MM.1S (cell line): Measurements from ENCODE around the gene MYO1F.
"Not testable (repeated sequence)": the region's sequence is repeated elsewhere in the genome, so short reads cannot be mapped to it uniquely, and the experiment has no call there.

Source experiments
- DNase-seq: peaks from one replicate; pipeline ENCODE4 v3.0.0-alpha.2; 2015
- H2AFZ ChIP-seq: fragments of 300-600 bp; sonication (generic); 2 replicates; pipeline ENCODE4 v1.6.0; 2016; ENCODE audit warnings: antibody characterized with exemption, low read length
- H3F3A ChIP-seq: fragments of 300-600 bp; sonication (generic); 2 replicates; pipeline ENCODE4 v1.6.1; 2016; ENCODE audit warnings: mild to moderate bottlenecking, antibody characterized with exemption, low read length, moderate library complexity, mixed read lengths; ENCODE audit not compliant: insufficient read depth
- H3K27ac ChIP-seq: fragments of 300-600 bp; sonication (generic); 2 replicates; pipeline ENCODE4 v1.5.1; 2016; ENCODE audit warnings: mild to moderate bottlenecking, low read length
- H3K27me3 ChIP-seq: fragments of 300-600 bp; sonication (generic); replicated peaks from 2 replicates; pipeline ENCODE4 v1.6.0; 2016; ENCODE audit warnings: low read length; ENCODE audit not compliant: insufficient read depth
- H3K36me3 ChIP-seq: fragments of 300-600 bp; sonication (generic); replicated peaks from 2 replicates; pipeline ENCODE4 v1.6.1; 2016; ENCODE audit warnings: mild to moderate bottlenecking, low read length, mixed read lengths; ENCODE audit not compliant: insufficient read depth
- H3K4me1 ChIP-seq: fragments of 300-600 bp; sonication (generic); 2 replicates; pipeline ENCODE4 v1.6.1; 2016; ENCODE audit warnings: low read length, mixed read lengths
- H3K4me2 ChIP-seq: fragments of 300-600 bp; sonication (generic); 2 replicates; pipeline ENCODE4 v1.6.0; 2016; ENCODE audit warnings: low read depth, low read length
- H3K4me3 ChIP-seq: fragments of 300-600 bp; sonication (generic); 2 replicates; pipeline ENCODE4 v1.5.1; 2016; ENCODE audit warnings: low read length, mixed read lengths
- H3K79me2 ChIP-seq: fragments of 300-600 bp; sonication (generic); 2 replicates; pipeline ENCODE4 v1.6.1; 2016; ENCODE audit warnings: mixed run types, low read length, mixed read lengths
- H3K9ac ChIP-seq: fragments of 300-600 bp; sonication (generic); 2 replicates; pipeline ENCODE4 v1.6.1; 2016; ENCODE audit warnings: low read length, mixed read lengths
- H3K9me2 ChIP-seq: fragments of 300-600 bp; sonication (generic); replicated peaks from 2 replicates; pipeline ENCODE4 v1.6.1; 2016; ENCODE audit warnings: mild to moderate bottlenecking, low read length, mixed read lengths; ENCODE audit not compliant: insufficient read depth
- H3K9me3 ChIP-seq: fragments of 300-600 bp; sonication (generic); replicated peaks from 2 replicates; pipeline ENCODE4 v1.6.1; 2016; ENCODE audit warnings: mild to moderate bottlenecking, low read length, mixed read lengths; ENCODE audit not compliant: insufficient read depth
- H4K20me1 ChIP-seq: fragments of 300-600 bp; sonication (generic); 2 replicates; pipeline ENCODE4 v1.6.1; 2016; ENCODE audit warnings: mild to moderate bottlenecking, low read length, moderate library complexity, mixed read lengths; ENCODE audit not compliant: insufficient read depth
- CTCF ChIP-seq: fragments of 300-600 bp; sonication (generic); IDR thresholded peaks from 2 replicates; pipeline ENCODE4 v1.5.1; 2016; ENCODE audit warnings: antibody characterized with exemption, low read length, mixed read lengths
- EZH2 ChIP-seq: fragments of 300-600 bp; sonication (generic); optimal IDR thresholded peaks from 2 replicates; pipeline ENCODE3; 2017; ENCODE audit warnings: low read depth, mild to moderate bottlenecking, antibody characterized with exemption, low read length, mixed read lengths
- EZH2phosphoT487 ChIP-seq: fragments of 300-600 bp; sonication (generic); IDR thresholded peaks from 2 replicates; pipeline ENCODE4 v1.6.1; 2018; ENCODE audit warnings: antibody characterized with exemption, low read length

MYO1F gene

DNA sequence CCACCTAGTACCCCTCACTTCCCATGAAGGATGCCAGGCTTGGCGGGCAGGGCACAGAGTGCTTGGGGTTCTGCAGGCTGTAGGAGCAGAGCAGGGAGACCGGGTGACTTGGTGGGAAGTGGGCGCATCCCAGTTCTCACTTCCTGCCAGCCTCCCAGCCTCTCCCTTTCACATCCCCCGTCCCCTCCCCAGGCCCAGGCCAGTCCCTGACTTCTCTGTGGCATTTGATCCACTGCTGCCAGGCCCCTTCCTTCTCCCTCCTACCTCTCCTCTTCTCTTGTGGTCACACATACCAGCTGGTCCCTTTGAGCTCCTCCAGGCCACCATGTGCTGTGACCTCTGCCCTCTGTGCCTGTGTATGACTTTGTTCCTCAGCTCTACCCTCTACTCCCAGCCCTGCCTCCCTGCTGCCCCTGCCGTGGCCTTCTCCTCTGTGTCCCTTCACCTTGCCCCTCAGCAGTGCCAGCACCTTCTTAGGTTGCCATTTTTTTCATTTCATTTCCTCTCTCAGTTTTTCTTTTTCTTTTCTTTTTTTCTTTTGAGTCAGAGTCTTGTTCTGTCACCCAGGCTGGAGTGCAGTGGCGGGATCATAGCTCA, 19.5 kb downstream of the MYO1F start:
- H3K27ac ChIP-seq: no peak overlapping the region

DNA sequence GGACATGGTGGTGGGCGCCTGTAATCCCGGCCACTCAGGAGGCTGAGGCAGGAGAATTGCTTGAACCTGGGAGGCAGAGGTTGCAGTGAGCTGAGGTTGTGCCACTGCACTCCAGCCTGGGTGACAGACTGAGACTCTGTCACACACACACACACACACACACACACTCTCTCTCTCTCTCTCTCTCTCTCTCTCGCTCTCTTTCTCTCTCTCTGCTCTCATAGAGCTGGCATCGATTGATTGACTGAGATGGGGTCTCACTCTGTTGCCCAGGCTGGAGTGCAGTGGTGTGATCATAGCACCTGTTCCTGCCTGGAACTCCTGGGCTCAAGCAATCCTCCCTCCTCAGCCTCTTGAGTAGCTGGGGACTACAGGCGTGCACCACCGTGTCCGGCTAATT, 23.5 kb downstream of the MYO1F start:
- not testable (repeated sequence) for H3K4me2 ChIP-seq, H2AFZ ChIP-seq, DNase-seq, H3K9me3 ChIP-seq, H3K27ac ChIP-seq, H3F3A ChIP-seq, H3K9me2 ChIP-seq, H4K20me1 ChIP-seq, H3K79me2 ChIP-seq, H3K9ac ChIP-seq, H3K36me3 ChIP-seq, H3K4me1 ChIP-seq, H3K4me3 ChIP-seq
- peaks cover 83% of the 10 kb centered on the region for H3K27me3 ChIP-seq

More for the DNA sequence above, 19.5 kb downstream of the MYO1F start:
- TF ChIP-seq EZH2phosphoT487 (no peak), CTCF (no peak), EZH2 (no peak)
- Histone ChIP-seq H3K4me1 (no peaks in the 10 kb centered on the region), H2AFZ (no peak overlapping the region), H3K4me2 (no peak overlapping the region), H3K79me2 (no peaks in the 10 kb centered on the region), H3F3A (no peaks in the 10 kb centered on the region), H3K27me3 (peaks cover 74% of the 10 kb centered on the region), H4K20me1 (no peaks in the 10 kb centered on the region), H3K4me3 (no peak overlapping the region), H3K9me2 (no peaks in the 10 kb centered on the region), H3K9me3 (no peaks in the 10 kb centered on the region), H3K36me3 (no peaks in the 10 kb centered on the region), H3K9ac (no peak overlapping the region)
- no peak for DNase-seq

DNA sequence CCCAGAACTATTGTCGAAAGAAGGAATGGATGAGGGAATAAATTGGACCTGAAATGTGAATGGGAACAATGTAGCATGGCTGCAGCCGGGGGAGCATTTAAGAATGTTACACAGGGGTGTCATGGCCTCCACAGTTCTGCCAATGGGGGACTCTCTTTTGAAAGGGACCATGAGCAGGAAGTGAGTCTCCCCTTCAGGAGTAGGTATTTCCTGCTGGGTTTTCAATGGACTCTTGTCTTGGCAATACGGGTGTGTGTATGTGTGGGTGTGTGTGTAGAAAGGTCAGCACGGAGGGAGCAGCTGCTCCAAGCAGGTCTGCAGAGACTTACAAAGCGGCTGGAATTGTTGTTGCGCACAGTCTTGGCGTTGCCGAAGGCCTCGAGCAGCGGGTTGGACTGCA, 24.4 kb downstream of the MYO1F start:
- no peaks in the 10 kb centered on the region for H3K9me2 ChIP-seq
- H3F3A ChIP-seq: no peaks in the 10 kb centered on the region
- H3K27me3 ChIP-seq: peaks cover 84% of the 10 kb centered on the region
- H3K4me1 ChIP-seq: no peaks in the 10 kb centered on the region
- no peaks in the 10 kb centered on the region for H4K20me1 ChIP-seq
- no peak overlapping the region for H3K4me2 ChIP-seq
- no peak overlapping the region for H3K9ac ChIP-seq
- no peak overlapping the region; the same call in 1 of the 2 replicates for H3K4me3 ChIP-seq
- no peaks in the 10 kb centered on the region for H3K79me2 ChIP-seq
- H2AFZ ChIP-seq: peak overlapping the region; percentile 29; the same call in 1 of the 2 replicates
- H3K36me3 ChIP-seq: no peaks in the 10 kb centered on the region
- no peak for DNase-seq
- H3K9me3 ChIP-seq: no peaks in the 10 kb centered on the region
- TF ChIP-seq CTCF: no peak
- TF ChIP-seq EZH2phosphoT487: no peak
- no peak for TF ChIP-seq EZH2
- H3K27ac ChIP-seq: no peak overlapping the region

GRCh38 chr19:8550070-8550469, 27.2 kb downstream of the MYO1F start:
- no peaks in the 10 kb centered on the region for H3K79me2 ChIP-seq
- no peak for DNase-seq
- H3K36me3 ChIP-seq: no peaks in the 10 kb centered on the region
- no peak overlapping the region for H3K9ac ChIP-seq
- H3K9me2 ChIP-seq: no peaks in the 10 kb centered on the region
- H4K20me1 ChIP-seq: no peaks in the 10 kb centered on the region
- H3K4me3 ChIP-seq: no peak overlapping the region
- H3K4me2 ChIP-seq: no peak overlapping the region
- TF ChIP-seq CTCF (no peak), EZH2 (no peak), EZH2phosphoT487 (no peak)
- H3K9me3 ChIP-seq: no peaks in the 10 kb centered on the region
- no peak overlapping the region for H2AFZ ChIP-seq
- no peaks in the 10 kb centered on the region for H3F3A ChIP-seq
- H3K4me1 ChIP-seq: no peaks in the 10 kb centered on the region
- peaks cover 84% of the 10 kb centered on the region for H3K27me3 ChIP-seq
- no peak overlapping the region for H3K27ac ChIP-seq
